Fibroblast of peridontal ligament (primary cell): ENCODE results near the gene HHEX.
"Not testable (repeated sequence)": the region's sequence is repeated elsewhere in the genome, so short reads cannot be mapped to it uniquely, and the experiment has no call there.

Source experiments
- DNase-seq: peaks from one replicate; pipeline ENCODE4 v3.0.0-alpha.2; 2010; ENCODE audit errors: extremely low read depth

The HHEX gene

GRCh38 chr10:92689663-92690210 lies at the start of gene HHEX:
Gene HHEX, plus strand, starts transcription at chr10:92689955. Its CDS starts 32 bp downstream, at chr10:92689987.
- peak; percentile 40 for DNase-seq

DNA sequence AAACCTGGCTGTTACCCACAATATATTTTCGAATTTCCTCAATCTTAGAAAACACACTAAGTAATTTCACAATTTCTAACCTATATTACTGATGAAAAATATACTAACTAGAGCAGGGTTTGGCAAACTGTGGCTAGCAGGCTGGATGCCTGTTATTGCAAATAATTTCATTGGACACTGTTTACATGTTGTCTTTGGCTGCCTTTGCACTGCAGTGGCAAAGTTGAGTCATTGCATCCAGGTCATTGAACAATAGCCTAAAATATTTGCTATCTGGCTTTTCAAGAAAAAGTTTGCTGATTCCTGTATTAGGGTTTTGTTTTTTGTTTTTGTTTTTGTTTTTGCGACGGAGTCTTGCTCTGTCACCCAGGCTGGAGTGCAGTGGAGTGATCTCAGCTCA lies 49.6 kb upstream of the HHEX start:
- DNase-seq = peak; percentile 70

GRCh38 chr10:92641492-92641891 lies 48.3 kb upstream of the HHEX start:
- no peak for DNase-seq

GRCh38 chr10:92644921-92645320 lies 44.8 kb upstream of the HHEX start:
- no peak for DNase-seq

GRCh38 chr10:92650864-92651263 lies 38.9 kb upstream of the HHEX start:
- DNase-seq = not testable (repeated sequence)

DNA sequence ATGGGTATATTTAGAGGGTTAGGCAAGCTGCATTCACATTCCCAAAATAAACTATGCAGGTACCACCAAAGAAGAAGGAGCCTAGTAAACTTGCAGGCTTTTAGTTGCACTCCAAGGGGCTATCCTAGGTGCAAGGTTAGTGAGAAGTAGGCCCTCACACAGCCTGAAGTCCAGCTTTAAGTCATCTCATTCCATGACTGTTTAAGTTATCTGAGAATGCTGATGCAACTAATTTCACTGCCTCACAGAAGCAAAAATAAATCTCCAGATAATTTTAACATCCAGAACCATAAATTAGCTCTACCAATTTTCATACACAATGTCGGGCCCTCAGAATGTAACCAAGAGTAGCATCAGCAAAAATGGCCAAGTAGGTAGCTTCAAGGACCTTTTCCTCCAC lies 34.3 kb upstream of the HHEX start:
- peak; percentile 18 for DNase-seq

DNA sequence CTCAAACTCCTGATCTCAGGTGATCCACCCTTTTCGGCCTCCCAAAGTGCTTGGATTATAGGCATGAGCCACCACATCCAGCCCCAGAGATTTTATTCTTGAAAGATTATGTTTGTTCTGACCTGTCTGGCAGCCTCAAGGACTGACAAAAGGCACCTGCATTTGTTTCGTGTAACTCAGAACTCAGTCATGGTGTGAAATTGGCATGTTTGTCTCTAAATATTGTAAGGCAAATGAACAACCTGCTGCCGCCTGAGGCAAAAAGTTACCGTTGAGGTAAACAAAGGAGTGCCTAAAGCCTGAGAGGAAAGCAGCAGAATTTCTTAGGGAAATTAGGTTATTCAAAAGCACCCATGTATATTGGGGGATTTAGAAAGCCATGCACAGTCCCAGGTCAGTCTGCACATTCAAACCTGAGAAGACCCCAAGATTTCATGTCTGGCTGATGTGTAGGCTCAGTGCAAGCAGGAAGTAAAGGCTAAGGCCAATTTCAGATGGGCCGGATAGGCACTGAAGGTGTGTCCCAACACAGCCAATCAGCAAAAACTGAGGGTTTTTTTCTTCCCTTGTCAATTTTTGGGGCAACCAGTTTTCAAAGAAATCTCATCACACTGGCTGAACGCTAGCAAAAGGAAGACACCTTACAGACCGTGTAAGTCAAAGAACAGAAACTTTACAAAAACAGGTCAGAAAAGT lies 33.3 kb upstream of the HHEX start:
- no peak for DNase-seq

GRCh38 chr10:92657024-92657423 lies 32.7 kb upstream of the HHEX start:
- DNase-seq = peak; percentile 14

DNA sequence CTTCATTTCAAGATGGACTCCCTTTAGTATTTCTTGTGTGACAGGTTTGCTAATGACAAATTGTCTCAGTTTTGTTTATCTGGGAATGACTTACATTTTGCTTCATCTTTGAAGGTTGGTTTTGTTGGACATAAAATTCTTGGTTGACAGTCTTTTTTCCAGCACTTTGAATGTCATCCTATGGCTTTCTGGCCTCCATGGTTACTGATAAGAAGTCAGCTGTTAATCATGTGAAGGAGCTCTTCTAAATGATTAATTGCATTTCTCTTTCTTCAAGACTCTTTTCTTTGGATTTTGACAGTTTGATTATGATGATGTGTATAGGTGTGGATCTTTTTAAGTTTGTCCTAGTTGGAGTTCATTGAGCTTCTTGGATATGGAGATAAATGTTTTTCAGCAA lies 26.9 kb upstream of the HHEX start:
- no peak for DNase-seq

DNA sequence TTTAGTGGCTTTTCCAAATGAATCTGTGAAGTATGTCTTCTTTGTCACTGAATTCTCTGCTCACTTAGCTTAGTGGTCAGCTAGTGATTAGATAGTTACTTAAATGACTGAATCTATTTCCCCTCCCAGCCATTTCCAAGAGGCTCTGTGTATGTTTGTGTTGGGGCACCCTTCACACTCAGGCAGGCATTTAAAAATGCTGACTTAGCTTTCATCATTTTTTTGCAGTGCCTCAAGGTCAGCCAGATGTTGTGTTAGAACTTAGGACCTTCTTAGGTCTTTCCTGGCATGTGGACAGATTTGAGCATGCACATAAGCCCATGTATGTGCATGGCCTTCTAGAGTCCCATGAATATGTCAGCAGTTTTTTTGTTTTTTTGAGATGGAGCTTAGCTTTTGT lies 25.4 kb upstream of the HHEX start:
- no peak for DNase-seq

DNA sequence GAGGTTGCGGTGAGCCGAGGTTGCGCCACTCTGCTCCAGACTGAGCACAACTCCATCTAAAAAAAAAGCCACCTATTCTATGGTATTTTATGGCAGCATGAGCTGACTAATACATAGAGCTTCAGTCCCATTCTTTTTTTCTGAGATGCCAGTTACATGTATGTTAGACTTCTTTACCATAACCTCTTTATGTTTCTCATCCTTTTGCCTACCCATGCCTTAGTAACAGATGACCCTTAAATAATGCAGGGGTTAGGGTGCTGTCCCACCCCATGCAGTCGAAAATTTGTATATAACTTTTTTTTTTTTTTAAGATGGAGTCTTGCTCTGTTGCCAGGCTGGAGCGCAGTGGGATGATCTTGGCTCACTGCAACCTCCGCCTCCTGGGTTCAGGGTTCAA lies 22.7 kb upstream of the HHEX start:
- DNase-seq = no peak

GRCh38 chr10:92677708-92678107 lies 12.0 kb upstream of the HHEX start:
- DNase-seq = no peak

DNA sequence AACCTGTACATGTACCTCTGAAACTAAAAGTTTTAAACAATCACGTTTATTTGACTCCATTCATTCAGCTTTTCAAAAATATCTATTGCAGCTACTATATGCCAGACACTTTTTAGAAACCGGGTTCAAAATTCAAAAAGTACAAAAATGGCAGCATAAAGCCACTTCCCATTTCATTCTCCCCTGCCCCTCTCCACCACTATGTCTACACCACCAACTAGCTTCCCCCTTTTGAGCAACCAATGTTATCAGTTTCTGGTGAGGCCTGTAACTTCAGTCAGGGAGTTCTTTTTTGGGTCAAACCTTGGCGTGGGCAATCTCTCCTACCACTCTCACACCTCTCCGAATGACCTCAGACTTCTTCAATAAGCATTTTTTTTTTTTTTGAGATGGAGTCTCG lies 11.5 kb upstream of the HHEX start:
- no peak for DNase-seq

DNA sequence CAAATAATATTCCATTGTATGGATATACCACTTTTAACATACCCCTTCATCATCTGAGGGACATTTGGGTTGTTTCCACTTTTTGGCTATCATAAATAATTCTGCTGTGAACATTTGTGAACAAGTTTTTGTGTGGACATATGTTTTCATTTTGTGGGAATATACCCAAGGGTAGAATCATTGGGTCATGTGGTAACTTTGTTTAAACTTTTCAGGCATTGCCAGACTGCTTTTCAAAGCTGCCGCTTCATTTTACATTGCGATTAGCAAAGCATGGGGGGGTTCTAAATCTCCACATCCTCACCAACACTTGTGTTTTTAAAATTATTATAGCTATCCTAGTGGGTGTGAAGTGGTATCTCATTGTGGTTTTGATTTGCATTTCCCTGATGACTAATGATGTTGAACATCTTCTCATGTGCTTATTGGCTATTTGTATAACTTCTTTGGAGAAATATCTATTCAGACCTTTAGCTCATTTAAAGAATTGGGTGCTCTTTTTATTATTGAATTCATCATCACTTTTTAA lies 8.4 kb upstream of the HHEX start:
- DNase-seq = peak; percentile 82

- no peak for DNase-seq
These were observed 1.2 kb upstream of the HHEX start for GRCh38 chr10:92688573-92688926.

DNA sequence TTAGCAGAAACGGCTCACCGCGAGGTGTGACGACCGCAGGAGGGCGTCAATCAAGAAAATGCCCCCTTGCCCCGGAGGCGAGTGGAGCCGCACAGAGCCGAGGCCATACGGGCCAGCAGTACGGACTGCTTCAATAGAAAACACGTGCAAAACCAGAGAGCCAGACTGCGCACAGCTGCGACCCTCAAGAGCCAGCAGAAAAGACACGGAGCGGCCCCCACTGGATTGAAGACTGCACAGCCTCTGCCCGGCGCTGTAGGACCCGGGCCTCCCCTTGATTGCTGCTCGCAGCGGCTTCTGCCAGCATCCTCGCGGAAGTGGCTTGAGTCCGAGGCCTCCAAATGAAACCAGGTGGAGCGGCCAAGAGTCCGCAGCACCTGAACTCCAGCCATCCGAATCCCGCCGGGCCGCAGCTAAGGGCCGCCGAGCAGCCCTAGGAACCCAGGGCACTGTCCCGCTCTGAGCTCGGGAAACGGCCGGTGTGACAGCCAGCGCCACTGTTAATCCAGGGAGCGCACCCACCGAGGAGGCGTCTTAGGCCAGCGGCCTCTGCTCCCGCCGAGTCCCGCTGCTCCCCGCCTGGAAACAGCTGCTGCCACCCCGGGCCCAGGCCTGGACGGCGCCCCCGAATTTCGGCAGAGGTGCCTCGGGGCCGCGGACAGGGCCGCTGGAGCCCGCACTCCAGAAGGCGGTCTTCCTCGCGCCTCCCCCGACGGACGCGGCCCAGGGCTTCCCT lies 660 bp upstream of the HHEX start:
- DNase-seq = peak; percentile 23

- no peak for DNase-seq
These were observed 608 bp downstream of the HHEX start for GRCh38 chr10:92690211-92690914.

- no peak for DNase-seq
These were observed 1.3 kb downstream of the HHEX start for GRCh38 chr10:92690915-92691590.

- no peak for DNase-seq
These were observed 1.9 kb downstream of the HHEX start for GRCh38 chr10:92691591-92692079.

DNA sequence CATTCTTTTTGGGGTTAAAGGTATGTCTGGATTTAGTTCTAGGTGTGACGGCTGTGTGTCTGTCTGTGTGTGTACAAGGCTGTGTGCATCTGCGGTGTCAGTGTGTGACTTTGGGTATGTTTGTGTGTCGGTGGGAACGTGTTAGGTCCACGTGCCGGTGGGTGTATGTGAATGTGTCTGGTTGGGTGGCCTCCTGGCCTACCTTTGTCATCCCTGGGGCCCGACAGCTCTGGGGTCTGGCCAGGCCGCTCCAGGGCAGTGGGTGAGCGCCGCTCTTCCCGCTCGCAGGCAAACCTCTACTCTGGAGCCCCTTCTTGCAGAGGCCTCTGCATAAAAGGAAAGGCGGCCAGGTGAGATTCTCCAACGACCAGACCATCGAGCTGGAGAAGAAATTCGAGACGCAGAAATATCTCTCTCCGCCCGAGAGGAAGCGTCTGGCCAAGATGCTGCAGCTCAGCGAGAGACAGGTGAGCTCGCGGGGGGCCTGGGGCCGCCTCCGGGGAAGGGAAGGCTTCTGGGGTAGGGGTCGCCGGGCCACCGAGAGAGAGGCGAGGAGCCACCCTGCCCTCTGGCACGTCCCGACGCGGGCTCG lies 2.4 kb downstream of the HHEX start:
- no peak for DNase-seq
